HCT116 (cell line): ENCODE results near the gene DOCK1. TPM values are rescaled to one million over a fixed set of nuclear protein-coding genes. Genes with fewer than 3 reads are reported as not detected.

Source experiments
- ATAC-seq: fragments of 200-7000 bp; cut with Tn5 transposase; 2 replicates; pipeline ENCODE4 v1.9.1; 2020; ENCODE audit warnings: mild to moderate bottlenecking, moderate library complexity
- BruUV-seq: library from RNA; stranded (reverse); fragments of 400-500 nt; replicated peaks from 2 replicates; lab custom pipeline; 2021; lab: Mats Ljungman, UMichigan
- CTCF ChIA-PET: fragments of 300-600 bp; sonication (Branson Sonifier 250); formaldehyde crosslinking; loops from one replicate; lab custom pipeline; 2021; ENCODE audit warnings: antibody characterized with exemption; lab: Charles Lee
- POLR2A ChIA-PET: fragments of 300-600, 350-600 bp; sonication (Branson Sonifier 250); formaldehyde crosslinking; loops from one replicate; lab custom pipeline; 2021; ENCODE audit warnings: antibody characterized with exemption; lab: Charles Lee
- RAD21 ChIA-PET, 2 experiments: fragments of 300-600 bp; sonication (Branson Sonifier 250); formaldehyde crosslinking; loops; one replicate each; lab custom pipeline; 2023; ENCODE audit warnings: low total read pairs in 2 of 2; ENCODE audit not compliant: uncharacterized antibody in 2 of 2, unreplicated experiment in 2 of 2, low non-redundant PET in 1 of 2; lab: Charles Lee
- DNase-seq: peaks from one replicate; pipeline ENCODE4 v3.0.0-alpha.2; 2010; ENCODE audit warnings: low read depth, low spot score
- H2AFZ ChIP-seq: fragments of 200-600 bp; shearing (Covaris generic), sonication (generic); 2 replicates; pipeline ENCODE4 v1.6.1; 2017; ENCODE audit warnings: low read depth, mixed run types, mixed read lengths, antibody characterized with exemption, low read length; ENCODE audit not compliant: poor library complexity, severe bottlenecking
- H3K27ac ChIP-seq: 2 replicates; pipeline ENCODE4 v1.5.1; 2012; ENCODE audit warnings: low read depth, low read length
- H3K27me3 ChIP-seq: fragments of 200-600 bp; sonication (generic); 2 replicates; pipeline ENCODE4 v1.6.1; 2016; ENCODE audit warnings: mixed run types, low read length, mixed read lengths; ENCODE audit not compliant: insufficient read depth
- H3K36me3 ChIP-seq, 2 experiments: fragments of 200-500 bp in 1 of 2; fragments of 200-600 bp in 1 of 2; sonication (Bioruptor generic) in 1 of 2; sonication (generic) in 1 of 2; 2 replicates each; pipeline versions ENCODE4 v1.5.1 to v1.6.1; 2014 to 2016; ENCODE audit warnings: low read length in 2 of 2, inconsistent platforms in 1 of 2, mixed read lengths in 1 of 2, mixed run types in 1 of 2; ENCODE audit not compliant: insufficient read depth in 2 of 2, control insufficient read depth in 1 of 2
- H3K4me1 ChIP-seq, 2 experiments: fragments of 200-600 bp in 1 of 2; sonication (generic) in 1 of 2; 2 replicates each; pipeline versions ENCODE4 v1.5.1 to v1.6.1; 2012 to 2017; ENCODE audit warnings: low read length in 2 of 2, inconsistent platforms in 1 of 2, mild to moderate bottlenecking in 1 of 2, mixed read lengths in 1 of 2, mixed run types in 1 of 2, moderate library complexity in 1 of 2; ENCODE audit not compliant: insufficient read depth in 2 of 2, control insufficient read depth in 1 of 2
- H3K4me2 ChIP-seq: fragments of 200-600 bp; sonication (generic); 2 replicates; pipeline ENCODE4 v1.6.1; 2017; ENCODE audit warnings: mixed run types, low read length, mixed read lengths
- H3K4me3 ChIP-seq, 2 experiments: fragments of 200-600 bp in 1 of 2; sonication (generic) in 1 of 2; replicated peaks in 1 of 2; 2 replicates each; pipeline ENCODE4 v1.5.1; 2011 to 2016; ENCODE audit warnings: low read length in 2 of 2, control low read depth in 1 of 2, low read depth in 1 of 2, mild to moderate bottlenecking in 1 of 2, mixed read lengths in 1 of 2, mixed run types in 1 of 2
- H3K79me2 ChIP-seq: fragments of 200-600 bp; sonication (generic); 2 replicates; pipeline ENCODE4 v1.6.1; 2017; ENCODE audit warnings: mild to moderate bottlenecking, mixed run types, low read length, moderate library complexity, mixed read lengths; ENCODE audit not compliant: insufficient read depth
- H3K9ac ChIP-seq: fragments of 200-600 bp; sonication (generic); 2 replicates; pipeline ENCODE4 v1.6.1; 2016; ENCODE audit warnings: low read length, mixed read lengths
- H3K9me2 ChIP-seq: fragments of 200-600 bp; sonication (generic), shearing (Covaris generic); 2 replicates; pipeline ENCODE4 v1.6.1; 2017; ENCODE audit warnings: mixed run types, mild to moderate bottlenecking, moderate library complexity; ENCODE audit not compliant: insufficient read depth
- H3K9me3 ChIP-seq, 2 experiments: fragments of 200-500 bp in 1 of 2; fragments of 200-600 bp in 1 of 2; sonication (Bioruptor generic) in 1 of 2; sonication (generic) in 1 of 2; 2 replicates each; pipeline ENCODE4 v1.6.1; 2014 to 2017; ENCODE audit warnings: low read length in 2 of 2, mixed read lengths in 2 of 2, inconsistent platforms in 1 of 2, low read depth in 1 of 2, mild to moderate bottlenecking in 1 of 2, mixed run types in 1 of 2, moderate library complexity in 1 of 2; ENCODE audit not compliant: control insufficient read depth in 1 of 2, insufficient read depth in 1 of 2
- H4K20me1 ChIP-seq: fragments of 200-600 bp; sonication (generic), shearing (Covaris generic); 2 replicates; pipeline ENCODE4 v1.6.1; 2017; ENCODE audit warnings: mixed run types, mild to moderate bottlenecking, moderate library complexity; ENCODE audit not compliant: insufficient read depth
- ATF3 ChIP-seq: IDR thresholded peaks from 2 replicates; pipeline ENCODE4 v1.6.1; 2012
- CBX3 ChIP-seq: IDR thresholded peaks from 2 replicates; pipeline ENCODE4 v1.6.1; 2012; ENCODE audit warnings: low read depth
- CTCF ChIP-seq, 3 experiments: fragments of 200-600 bp in 1 of 3; sonication (generic) in 1 of 3; IDR thresholded peaks in 2 of 3; conservative IDR thresholded peaks in 1 of 3; 2 replicates each; pipeline ENCODE4 v1.5.1; 2012 to 2017; ENCODE audit warnings: low read depth in 2 of 3, low read length in 2 of 3, antibody characterized with exemption in 1 of 3, borderline replicate concordance in 1 of 3, control low read depth in 1 of 3, mild to moderate bottlenecking in 1 of 3, mixed read lengths in 1 of 3, mixed run types in 1 of 3, moderate library complexity in 1 of 3; ENCODE audit not compliant: insufficient read depth in 1 of 3
- EGR1 ChIP-seq: IDR thresholded peaks from 2 replicates; pipeline ENCODE4 v1.6.1; 2012; ENCODE audit warnings: low read depth
- ELF1 ChIP-seq: IDR thresholded peaks from 2 replicates; pipeline ENCODE4 v1.6.1; 2012; ENCODE audit warnings: low read depth, borderline replicate concordance
- EZH2 ChIP-seq: fragments of 200-600 bp; sonication (generic); IDR thresholded peaks from 2 replicates; pipeline ENCODE4 v1.6.1; 2017; ENCODE audit warnings: antibody characterized with exemption, mixed run types
- EZH2phosphoT487 ChIP-seq: fragments of 200-600 bp; IDR thresholded peaks from 2 replicates; pipeline ENCODE4 v1.6.1; 2018; ENCODE audit warnings: antibody characterized with exemption, borderline replicate concordance
- FOSL1 ChIP-seq: IDR thresholded peaks from 2 replicates; pipeline ENCODE4 v1.6.1; 2012; ENCODE audit warnings: low read depth
- JUND ChIP-seq: IDR thresholded peaks from 2 replicates; pipeline ENCODE4 v1.6.1; 2012
- POLR2A ChIP-seq: IDR thresholded peaks from 2 replicates; pipeline ENCODE4 v1.7.0; 2011; ENCODE audit warnings: borderline replicate concordance; ENCODE audit not compliant: insufficient read depth, insufficient read length; ENCODE audit errors: extremely low read depth
- POLR2AphosphoS5 ChIP-seq: IDR thresholded peaks from 2 replicates; pipeline ENCODE4 v1.6.1; 2011; ENCODE audit warnings: mild to moderate bottlenecking, low read depth, low read length, moderate library complexity
- RAD21 ChIP-seq: IDR thresholded peaks from 2 replicates; pipeline ENCODE4 v1.6.1; 2012; ENCODE audit warnings: low read depth, mild to moderate bottlenecking
- REST ChIP-seq: IDR thresholded peaks from 2 replicates; pipeline ENCODE4 v1.6.1; 2012; ENCODE audit warnings: low read depth
- SIN3A ChIP-seq: IDR thresholded peaks from 2 replicates; pipeline ENCODE4 v1.6.1; 2012; ENCODE audit warnings: low read depth
- SRF ChIP-seq: IDR thresholded peaks from 2 replicates; pipeline ENCODE4 v1.6.1; 2012; ENCODE audit warnings: low read depth
- TCF7L2 ChIP-seq: IDR thresholded peaks from 2 replicates; pipeline ENCODE4 v1.7.0; 2011; ENCODE audit warnings: borderline replicate concordance, inconsistent platforms; ENCODE audit not compliant: insufficient read depth, insufficient read length; ENCODE audit errors: extremely low read depth
- ZBTB33 ChIP-seq: IDR thresholded peaks from 2 replicates; pipeline ENCODE4 v1.6.1; 2011; ENCODE audit warnings: mild to moderate bottlenecking, low read length, moderate library complexity; ENCODE audit not compliant: insufficient replicate concordance; ENCODE audit errors: extremely low read depth
- ZFX ChIP-seq: fragments of 450-650 bp; IDR thresholded peaks from 2 replicates; pipeline ENCODE4 v1.6.1; 2017
- intact Hi-C: fragments of 100-400 bp; cut with micrococcal nuclease; formaldehyde crosslinking; loops from 2 replicates; pipeline ENCODE4 v1.10.0; 2022
- total RNA-seq: library from RNA; stranded (reverse); gene quantifications from one replicate; pipeline ENCODE4 v1.2.1, GENCODE V29; 2021; ENCODE audit not compliant: unreplicated experiment

Gene DOCK1
- total RNA-seq, 1 experiment from 2014 or later = 46.5 TPM

GRCh38 chr10:126902157-126902556, 3.1 kb upstream of the DOCK1 start (continued):
- TF ChIP-seq REST (no peak), SRF (no peak), RAD21 (no peak)

GRCh38 chr10:126903656-126904360, 1.4 kb upstream of the DOCK1 start:
- intact Hi-C loops = loop anchor here (10.0 kb wide), 1 partner anchor 241 kb away; no protein-coding TSS in a partner anchor
- H3K4me2 ChIP-seq = peak overlapping the region; percentile 98
- H3K9me3 ChIP-seq = 0 out of 4 replicates have a peak, but pooled peaks cover 0 to 3% of the 10 kb centered on the region in 2 experiments
- no peak overlapping the region for H2AFZ ChIP-seq
- DNase-seq (no peak), ATAC-seq (no peak)
- H3K27me3 ChIP-seq = no peaks in the 10 kb centered on the region
- ChIA-PET RAD21 (no interaction called here), CTCF (no interaction called here), POLR2A (interaction anchor here (0.6 kb wide), 1 partner anchor 18 kb away, joined by 3 read pairs; no protein-coding TSS in a partner anchor)
- peak overlapping the region; percentile 69 to 80 for H3K4me3 ChIP-seq
- H3K79me2 ChIP-seq = peaks cover 29% of the 10 kb centered on the region
- H3K36me3 ChIP-seq = no peaks in the 10 kb centered on the region
- H3K4me1 ChIP-seq = peaks cover 24 to 44% of the 10 kb centered on the region in 2 experiments
- no peaks in the 10 kb centered on the region for H3K9me2 ChIP-seq
- no TSS peak for BruUV-seq
- no peaks in the 10 kb centered on the region for H4K20me1 ChIP-seq
- H3K27ac ChIP-seq = no peak overlapping the region
- peak overlapping the region; percentile 70 for H3K9ac ChIP-seq
- TF ChIP-seq SRF = no peak
- no peak for TF ChIP-seq EZH2phosphoT487
- no peak for TF ChIP-seq EGR1
- TF ChIP-seq ZBTB33 = no peak
- TF ChIP-seq TCF7L2 = no peak
- no peak for TF ChIP-seq FOSL1
- no peak for TF ChIP-seq SIN3A
- no peak for TF ChIP-seq CTCF (IDR thresholded peaks at IDR 0.05 in 2 of 3, conservative IDR thresholded peaks at IDR 0.05 in 1 of 3; ENCODE audit: borderline replicate concordance in 1 of 3, insufficient read depth in 1 of 3, low read depth in 2 of 3, low read length in 2 of 3)
- TF ChIP-seq ZFX = no peak
- no peak for TF ChIP-seq EZH2
- no peak for TF ChIP-seq ATF3
- no peak for TF ChIP-seq POLR2AphosphoS5
- no peak for TF ChIP-seq ELF1
- no peak for TF ChIP-seq JUND
- no peak for TF ChIP-seq CBX3
- TF ChIP-seq POLR2A = no peak
